Progenitor cell of endocrine pancreas (in vitro differentiated cells): Measurements from ENCODE around the gene DSCAML1. TPM values are rescaled to one million over a fixed set of nuclear protein-coding genes. Genes with fewer than 3 reads are reported as not detected.

Experiments
- DNase-seq: peaks from one replicate; pipeline ENCODE4 v3.0.0; 2021; ENCODE audit warnings: low spot score; ENCODE audit not compliant: unreplicated experiment
- H3K27ac Mint-ChIP-seq: 2 replicates; pipeline ENCODE4 v1.8.0; 2021; ENCODE audit warnings: mild to moderate bottlenecking, moderate library complexity, mixed read lengths
- H3K27me3 Mint-ChIP-seq: 2 replicates; pipeline ENCODE4 v1.8.0; 2021; ENCODE audit warnings: mixed read lengths
- H3K36me3 Mint-ChIP-seq: 2 replicates; pipeline ENCODE4 v1.8.0; 2022; ENCODE audit warnings: mixed read lengths; ENCODE audit not compliant: insufficient read depth
- H3K4me1 Mint-ChIP-seq: 2 replicates; pipeline ENCODE4 v1.8.0; 2021; ENCODE audit warnings: low read depth, mixed read lengths
- H3K4me3 Mint-ChIP-seq: 2 replicates; pipeline ENCODE4 v1.8.0; 2021; ENCODE audit warnings: low read depth, mild to moderate bottlenecking, moderate library complexity, mixed read lengths
- H3K9me3 Mint-ChIP-seq: 2 replicates; pipeline ENCODE4 v1.8.0; 2021; ENCODE audit warnings: low read depth, mixed read lengths
- CTCF ChIP-seq: fragments of 200-600 bp; sonication (generic); IDR thresholded peaks from one replicate; pipeline ENCODE4 v1.5.0; 2021; ENCODE audit warnings: antibody characterized with exemption, mild to moderate bottlenecking; ENCODE audit not compliant: unreplicated experiment
- total RNA-seq: library from RNA; stranded (reverse); gene quantifications from 2 replicates; pipeline ENCODE4 v1.2.1, GENCODE V29; 2021

Gene DSCAML1
- total RNA-seq, 1 donor from 2014 or later, result 2.7 TPM

- H3K27me3 Mint-ChIP-seq, result no peaks in the 10 kb centered on the region
- no peaks in the 10 kb centered on the region for H3K9me3 Mint-ChIP-seq
- no peak overlapping the region for H3K27ac Mint-ChIP-seq
- peaks cover 18% of the 10 kb centered on the region for H3K36me3 Mint-ChIP-seq
- H3K4me3 Mint-ChIP-seq, result no peak overlapping the region
- DNase-seq, result no peak
- TF ChIP-seq CTCF, result no peak
- no peaks in the 10 kb centered on the region for H3K4me1 Mint-ChIP-seq
These were observed 405.8 kb downstream of the DSCAML1 start for GRCh38 chr11:117391181-117391580.

DNA sequence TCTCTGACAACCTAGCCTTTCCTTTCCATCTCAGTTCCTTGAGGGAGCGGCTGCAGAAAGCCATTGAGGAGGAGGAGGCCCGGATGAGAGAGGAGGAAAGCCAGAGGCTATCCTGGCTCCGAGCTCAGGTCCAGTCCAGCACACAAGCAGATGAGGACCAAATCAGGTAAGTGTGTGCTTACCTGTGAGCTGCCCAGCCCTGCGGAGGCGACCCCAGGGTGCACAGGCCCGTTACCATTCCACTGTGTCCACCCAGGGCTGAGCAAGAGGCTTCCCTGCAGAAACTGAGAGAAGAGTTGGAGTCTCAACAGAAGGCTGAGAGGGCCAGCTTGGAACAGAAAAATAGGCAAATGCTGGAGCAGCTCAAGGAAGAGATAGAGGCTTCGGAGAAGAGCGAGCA lies 406.3 kb downstream of the DSCAML1 start:
- TF ChIP-seq CTCF, result no peak
- no peak overlapping the region for H3K27ac Mint-ChIP-seq
- H3K9me3 Mint-ChIP-seq, result no peaks in the 10 kb centered on the region
- no peaks in the 10 kb centered on the region for H3K27me3 Mint-ChIP-seq
- H3K4me1 Mint-ChIP-seq, result no peaks in the 10 kb centered on the region
- no peak overlapping the region for H3K4me3 Mint-ChIP-seq
- H3K36me3 Mint-ChIP-seq, result peaks cover 17% of the 10 kb centered on the region
- no peak for DNase-seq

GRCh38 chr11:117387992-117388755 lies 408.8 kb downstream of the DSCAML1 start:
- H3K4me3 Mint-ChIP-seq, result no peak overlapping the region
- TF ChIP-seq CTCF, result no peak
- H3K27ac Mint-ChIP-seq, result no peak overlapping the region
- H3K4me1 Mint-ChIP-seq, result no peaks in the 10 kb centered on the region
- no peak for DNase-seq
- no peaks in the 10 kb centered on the region for H3K9me3 Mint-ChIP-seq
- H3K36me3 Mint-ChIP-seq, result peaks cover 15% of the 10 kb centered on the region
- H3K27me3 Mint-ChIP-seq, result no peaks in the 10 kb centered on the region

DNA sequence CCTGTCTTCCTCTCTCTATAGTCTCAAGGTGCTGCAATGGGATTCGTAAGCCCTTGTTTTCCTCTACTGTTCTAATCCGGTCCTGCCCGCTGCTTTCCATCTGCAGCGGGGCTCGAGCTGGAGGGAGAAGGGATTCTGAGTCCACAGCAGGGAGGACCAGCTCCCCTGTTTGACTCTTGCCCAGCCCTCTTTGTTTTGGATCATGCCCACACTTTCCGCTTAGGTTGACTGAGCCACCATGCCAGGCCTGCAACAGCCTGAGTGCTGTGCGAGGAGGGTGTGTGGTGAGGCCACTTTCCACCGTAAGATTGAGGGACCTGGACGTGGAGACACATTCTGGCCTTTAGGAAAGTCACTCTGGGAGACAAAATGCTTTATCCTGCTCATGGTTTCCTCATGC lies 411.1 kb downstream of the DSCAML1 start:
- Mint-ChIP-seq H3K27me3 (no peaks in the 10 kb centered on the region), H3K4me1 (no peaks in the 10 kb centered on the region), H3K36me3 (peaks cover 13% of the 10 kb centered on the region), H3K4me3 (no peak overlapping the region), H3K9me3 (no peaks in the 10 kb centered on the region), H3K27ac (no peak overlapping the region)
- TF ChIP-seq CTCF, result no peak
- no peak for DNase-seq

DNA sequence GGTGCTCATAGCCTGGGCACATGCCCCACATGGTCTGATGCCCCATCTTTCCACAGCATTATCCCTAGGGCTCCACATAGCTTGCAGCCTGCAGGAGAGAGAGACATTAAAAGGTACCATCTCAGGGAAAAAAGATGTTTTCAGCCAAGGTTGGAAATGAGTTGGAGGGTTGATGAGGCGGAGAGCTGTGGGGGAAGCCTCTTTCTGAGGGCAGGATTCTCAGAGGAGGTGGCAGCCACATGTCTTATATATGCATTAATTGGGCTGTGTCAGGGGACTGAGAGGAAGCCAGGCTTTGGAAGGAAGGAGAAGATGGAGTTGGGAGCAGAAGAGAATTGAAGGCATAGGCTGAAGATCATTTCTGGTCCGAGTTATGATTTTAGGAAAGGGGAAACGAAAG lies 411.5 kb downstream of the DSCAML1 start:
- no peak for TF ChIP-seq CTCF
- no peaks in the 10 kb centered on the region for H3K27me3 Mint-ChIP-seq
- H3K36me3 Mint-ChIP-seq, result peaks cover 13% of the 10 kb centered on the region
- DNase-seq, result no peak
- no peak overlapping the region for H3K4me3 Mint-ChIP-seq
- no peaks in the 10 kb centered on the region for H3K9me3 Mint-ChIP-seq
- H3K27ac Mint-ChIP-seq, result no peak overlapping the region
- no peaks in the 10 kb centered on the region for H3K4me1 Mint-ChIP-seq
